Measurements from ENCODE around the gene TENM3.
"Not testable (repeated sequence)": the region's sequence is repeated elsewhere in the genome, so short reads cannot be mapped to it uniquely, and the experiment has no call there.

Gene TENM3

GRCh38 chr4:182236186-182236585 is 7.0 kb upstream of the TENM3 start:
- Histone ChIP-seq H3K9me3 (ENCODE audit: control insufficient read depth, insufficient read depth, low read length) (peaks cover 3% of the 10 kb centered on the region; the same call in 1 of the 2 replicates), H3K4me2 (ENCODE audit: low read length) (no peak overlapping the region), H3K36me3 (ENCODE audit: control insufficient read depth, low read length) (no peaks in the 10 kb centered on the region), H3K27me3 (ENCODE audit: control insufficient read depth, low read length) (no peaks in the 10 kb centered on the region), H3K9me2 (replicated peaks; ENCODE audit: control insufficient read depth, low read length) (no peaks in the 10 kb centered on the region), H4K20me1 (ENCODE audit: control insufficient read depth, insufficient read depth, low read depth, low read length) (no peaks in the 10 kb centered on the region), H3F3A (ENCODE audit: control insufficient read depth, insufficient read depth) (no peaks in the 10 kb centered on the region), H3K27ac (ENCODE audit: low read depth, low read length) (no peak overlapping the region), H3K4me1 (ENCODE audit: control insufficient read depth, low read length) (no peaks in the 10 kb centered on the region), H3K4me3 (ENCODE audit: low read length) (no peak overlapping the region), H3K79me2 (ENCODE audit: control insufficient read depth, low read length) (no peaks in the 10 kb centered on the region)
- no peak for TF ChIP-seq CTCF (IDR thresholded peaks at IDR 0.05; ENCODE audit: low read depth, low read length, poor library complexity, severe bottlenecking)
- TF ChIP-seq EZH2phosphoT487 (IDR thresholded peaks at IDR 0.05; ENCODE audit: borderline replicate concordance, low read length) = no peak

- not testable (repeated sequence) for H3K27ac ChIP-seq (ENCODE audit: low read depth, low read length); H4K20me1 ChIP-seq (ENCODE audit: control insufficient read depth, insufficient read depth, low read depth, low read length); H3K36me3 ChIP-seq (ENCODE audit: control insufficient read depth, low read length); H3K27me3 ChIP-seq (ENCODE audit: control insufficient read depth, low read length); H3F3A ChIP-seq (ENCODE audit: control insufficient read depth, insufficient read depth); H3K9me2 ChIP-seq (replicated peaks; ENCODE audit: control insufficient read depth, low read length); H3K4me1 ChIP-seq (ENCODE audit: control insufficient read depth, low read length); H3K4me3 ChIP-seq (ENCODE audit: low read length); H3K4me2 ChIP-seq (ENCODE audit: low read length); H3K9me3 ChIP-seq (ENCODE audit: control insufficient read depth, insufficient read depth, low read length); H3K79me2 ChIP-seq (ENCODE audit: control insufficient read depth, low read length)
These were observed 6.2 kb upstream of the TENM3 start for GRCh38 chr4:182237010-182237409.

GRCh38 chr4:182238355-182238931 is 4.8 kb upstream of the TENM3 start:
- Histone ChIP-seq H3F3A (ENCODE audit: control insufficient read depth, insufficient read depth) (no peaks in the 10 kb centered on the region), H3K4me3 (ENCODE audit: low read length) (no peak overlapping the region), H3K4me2 (ENCODE audit: low read length) (no peak overlapping the region), H3K36me3 (ENCODE audit: control insufficient read depth, low read length) (no peaks in the 10 kb centered on the region), H3K9me2 (replicated peaks; ENCODE audit: control insufficient read depth, low read length) (no peaks in the 10 kb centered on the region), H3K4me1 (ENCODE audit: control insufficient read depth, low read length) (no peaks in the 10 kb centered on the region), H3K9me3 (ENCODE audit: control insufficient read depth, insufficient read depth, low read length) (no peaks in the 10 kb centered on the region), H4K20me1 (ENCODE audit: control insufficient read depth, insufficient read depth, low read depth, low read length) (no peaks in the 10 kb centered on the region), H3K27me3 (ENCODE audit: control insufficient read depth, low read length) (no peaks in the 10 kb centered on the region), H3K79me2 (ENCODE audit: control insufficient read depth, low read length) (no peaks in the 10 kb centered on the region), H3K27ac (ENCODE audit: low read depth, low read length) (no peak overlapping the region)
- TF ChIP-seq EZH2phosphoT487 (IDR thresholded peaks at IDR 0.05; ENCODE audit: borderline replicate concordance, low read length) = no peak
- no peak for TF ChIP-seq CTCF (IDR thresholded peaks at IDR 0.05; ENCODE audit: low read depth, low read length, poor library complexity, severe bottlenecking)

- H3K9me3 ChIP-seq (ENCODE audit: control insufficient read depth, insufficient read depth, low read length) = no peaks in the 10 kb centered on the region
- no peaks in the 10 kb centered on the region for H3K36me3 ChIP-seq (ENCODE audit: control insufficient read depth, low read length)
- no peak overlapping the region for H3K4me3 ChIP-seq (ENCODE audit: low read length)
- H3K4me1 ChIP-seq (ENCODE audit: control insufficient read depth, low read length) = no peaks in the 10 kb centered on the region
- no peaks in the 10 kb centered on the region for H3K27me3 ChIP-seq (ENCODE audit: control insufficient read depth, low read length)
- no peak for TF ChIP-seq EZH2phosphoT487 (IDR thresholded peaks at IDR 0.05; ENCODE audit: borderline replicate concordance, low read length)
- no peak for TF ChIP-seq CTCF (IDR thresholded peaks at IDR 0.05; ENCODE audit: low read depth, low read length, poor library complexity, severe bottlenecking)
- no peak overlapping the region for H3K4me2 ChIP-seq (ENCODE audit: low read length)
- no peaks in the 10 kb centered on the region for H4K20me1 ChIP-seq (ENCODE audit: control insufficient read depth, insufficient read depth, low read depth, low read length)
- H3K79me2 ChIP-seq (ENCODE audit: control insufficient read depth, low read length) = no peaks in the 10 kb centered on the region
- H3K27ac ChIP-seq (ENCODE audit: low read depth, low read length) = no peak overlapping the region
- H3K9me2 ChIP-seq (replicated peaks; ENCODE audit: control insufficient read depth, low read length) = no peaks in the 10 kb centered on the region
- no peaks in the 10 kb centered on the region for H3F3A ChIP-seq (ENCODE audit: control insufficient read depth, insufficient read depth)
These were observed 2.8 kb upstream of the TENM3 start for GRCh38 chr4:182240161-182241130.

GRCh38 chr4:182242260-182242659 is 942 bp upstream of the TENM3 start:
- H3K4me3 ChIP-seq (ENCODE audit: low read length); H4K20me1 ChIP-seq (ENCODE audit: control insufficient read depth, insufficient read depth, low read depth, low read length); H3K27ac ChIP-seq (ENCODE audit: low read depth, low read length); H3K27me3 ChIP-seq (ENCODE audit: control insufficient read depth, low read length); H3K79me2 ChIP-seq (ENCODE audit: control insufficient read depth, low read length); H3K9me3 ChIP-seq (ENCODE audit: control insufficient read depth, insufficient read depth, low read length); H3F3A ChIP-seq (ENCODE audit: control insufficient read depth, insufficient read depth); H3K9me2 ChIP-seq (replicated peaks; ENCODE audit: control insufficient read depth, low read length); H3K36me3 ChIP-seq (ENCODE audit: control insufficient read depth, low read length); H3K4me2 ChIP-seq (ENCODE audit: low read length); H3K4me1 ChIP-seq (ENCODE audit: control insufficient read depth, low read length): not testable (repeated sequence)
